GM23338 (cell line): ENCODE measurements around the gene SIRT3. TPM values are rescaled to one million over a fixed set of nuclear protein-coding genes. Genes with fewer than 3 reads are reported as not detected.

Experiments used
- ATAC-seq: fragments of 200-7000 bp; cut with Tn5 transposase; 3 replicates; pipeline ENCODE4 v1.9.1; 2020
- DNase-seq: peaks from one replicate; pipeline ENCODE4 v3.0.0-alpha.2; 2015; ENCODE audit warnings: low spot score
- H2AFZ ChIP-seq: fragments of 200-600 bp; sonication (generic); 2 replicates; pipeline ENCODE4 v1.8.0; 2016; ENCODE audit warnings: antibody characterized with exemption, mild to moderate bottlenecking, moderate library complexity
- H3F3A ChIP-seq: fragments of 200-600 bp; sonication (generic); replicated peaks from 2 replicates; pipeline ENCODE4 v1.8.0; 2017; ENCODE audit warnings: antibody characterized with exemption, mixed run types, low read depth
- H3K27ac ChIP-seq: fragments of 200-600 bp; sonication (generic); 2 replicates; pipeline ENCODE4 v1.6.1; 2016; ENCODE audit warnings: low read depth
- H3K27me3 ChIP-seq: fragments of 200-600 bp; sonication (generic); 2 replicates; pipeline ENCODE4 v1.8.0; 2016; ENCODE audit warnings: mild to moderate bottlenecking, mixed run types, moderate library complexity; ENCODE audit not compliant: insufficient read depth
- H3K36me3 ChIP-seq: fragments of 200-600 bp; sonication (generic); 2 replicates; pipeline ENCODE4 v1.8.0; 2016; ENCODE audit warnings: mild to moderate bottlenecking; ENCODE audit not compliant: insufficient read depth
- H3K4me1 ChIP-seq: fragments of 200-600 bp; sonication (generic); 2 replicates; pipeline ENCODE4 v1.8.0; 2016; ENCODE audit warnings: mild to moderate bottlenecking, moderate library complexity; ENCODE audit not compliant: insufficient read depth
- H3K4me2 ChIP-seq: fragments of 200-600 bp; sonication (generic); 2 replicates; pipeline ENCODE4 v1.7.1; 2017; ENCODE audit warnings: mixed run types
- H3K4me3 ChIP-seq: fragments of 200-600 bp; sonication (generic); 2 replicates; pipeline ENCODE4 v1.6.1; 2016; ENCODE audit warnings: mixed run types
- H3K79me2 ChIP-seq: fragments of 200-600 bp; sonication (generic); replicated peaks from 2 replicates; pipeline ENCODE4 v1.8.0; 2017; ENCODE audit warnings: mild to moderate bottlenecking; ENCODE audit not compliant: insufficient read depth
- H3K9me2 ChIP-seq: fragments of 200-600 bp; sonication (generic); 2 replicates; pipeline ENCODE4 v1.8.0; 2017; ENCODE audit not compliant: insufficient read depth
- H4K20me1 ChIP-seq: fragments of 200-600 bp; sonication (generic); replicated peaks from 2 replicates; pipeline ENCODE4 v1.8.0; 2017; ENCODE audit warnings: mild to moderate bottlenecking; ENCODE audit not compliant: insufficient read depth
- H3K27ac Mint-ChIP-seq: 2 replicates; pipeline ENCODE4 v1.8.0; 2020; ENCODE audit warnings: inconsistent platforms, mild to moderate bottlenecking, moderate library complexity, mixed read lengths
- H3K27me3 Mint-ChIP-seq: 3 replicates; pipeline ENCODE4 v1.8.0; 2022; ENCODE audit warnings: low read depth, mild to moderate bottlenecking, moderate library complexity, mixed read lengths, inconsistent platforms; ENCODE audit not compliant: insufficient read depth, poor library complexity
- H3K36me3 Mint-ChIP-seq: 3 replicates; pipeline ENCODE4 v1.8.0; 2021; ENCODE audit warnings: low read depth, mild to moderate bottlenecking, inconsistent platforms, moderate library complexity, mixed read lengths
- H3K4me1 Mint-ChIP-seq: 3 replicates; pipeline ENCODE4 v1.8.0; 2020; ENCODE audit warnings: mild to moderate bottlenecking, inconsistent platforms, mixed read lengths
- H3K4me3 Mint-ChIP-seq: 3 replicates; pipeline ENCODE4 v1.8.0; 2021; ENCODE audit warnings: moderate library complexity, mild to moderate bottlenecking, inconsistent platforms, mixed read lengths
- H3K9me3 Mint-ChIP-seq: 3 replicates; pipeline ENCODE4 v1.8.0; 2020; ENCODE audit warnings: moderate library complexity, mild to moderate bottlenecking, inconsistent platforms, mixed read lengths
- CREB1 ChIP-seq: fragments of 250-450 bp; sonication (Bioruptor Pico); IDR thresholded peaks from 2 replicates; pipeline ENCODE4 v1.5.0; 2020; ENCODE audit warnings: low read depth, mild to moderate bottlenecking, moderate library complexity
- NANOG ChIP-seq: IDR thresholded peaks from 2 replicates; pipeline ENCODE4 v1.6.1; 2016; ENCODE audit warnings: antibody characterized with exemption, borderline replicate concordance
- POLR2AphosphoS5 ChIP-seq: IDR thresholded peaks from 2 replicates; pipeline ENCODE4 v1.6.1; 2016; ENCODE audit warnings: antibody characterized with exemption, low read depth
- REST ChIP-seq: IDR thresholded peaks from one replicate; pipeline ENCODE4 v1.6.1; 2018; ENCODE audit warnings: antibody characterized with exemption; ENCODE audit not compliant: unreplicated experiment
- ZNF114 ChIP-seq: fragments of 250-450 bp; sonication (Bioruptor Pico); IDR thresholded peaks from 2 replicates; pipeline ENCODE4 v1.5.0; 2020; ENCODE audit warnings: mild to moderate bottlenecking, moderate library complexity
- ZNF331 ChIP-seq: fragments of 250-450 bp; sonication (Bioruptor Pico); IDR thresholded peaks from 2 replicates; pipeline ENCODE4 v1.5.0; 2020; ENCODE audit warnings: low read depth, mild to moderate bottlenecking, moderate library complexity
- polyA plus RNA-seq: library from polyadenylated mRNA; unstranded; fragments of >200 nt; fragmentation: Nextera tagmentation; extraction: Ambion mirVana; gene quantifications from 2 replicates; pipeline ENCODE4 v1.2.1, GENCODE V29; 2016
- total RNA-seq: library from RNA; depleted of rRNA; stranded (reverse); fragments of >200 nt; shearing (Covaris generic); gene quantifications from 2 replicates; pipeline ENCODE4 v1.2.3, GENCODE V29; 2014

SIRT3 gene
- total and polyA plus RNA-seq, 2 experiments from 2014 or later, result 7.0 to 11.4 TPM

GRCh38 chr11:207208-207862 is 28.8 kb downstream of the SIRT3 start, which contains the start of the genes BET1L and RIC8A:
BET1L (minus strand) TSS chr11:207399; CDS start chr11:207321, 78 bp downstream.
RIC8A (plus strand) TSS chr11:207708; CDS start chr11:208855, 1,147 bp downstream.
- H3K4me2 ChIP-seq, result peak within 1 kb of the TSS; percentile 100
- TF ChIP-seq NANOG (no peak), ZNF331 (no peak), POLR2AphosphoS5 (peak; percentile 95), CREB1 (peak; percentile 88)
- H3K4me3 Mint-ChIP-seq, result peak within 1 kb of the TSS; percentile 99
- peaks cover 12% of the 10 kb centered on the region; the same call in 1 of the 2 replicates for H3K4me1 ChIP-seq
- peak within 1 kb of the TSS; percentile 96 for H3K4me3 ChIP-seq
- 0 out of 2 replicates have a peak within 1 kb of the TSS, but pooled peaks have one; percentile 86 for H2AFZ ChIP-seq
- H3K4me1 Mint-ChIP-seq, result peaks cover 8% of the 10 kb centered on the region; the same call in 2 of the 3 replicates
- H3F3A ChIP-seq, result peaks cover 9% of the 10 kb centered on the region
- no peaks in the 10 kb centered on the region for H3K9me3 Mint-ChIP-seq
- H3K79me2 ChIP-seq, result peaks cover 27% of the 10 kb centered on the region
- DNase-seq (peak; percentile 98), ATAC-seq (peak; percentile 79)
- peaks cover 16% of the 10 kb centered on the region for H3K27me3 Mint-ChIP-seq
- peaks cover 4% of the 10 kb centered on the region for H4K20me1 ChIP-seq
- H3K36me3 ChIP-seq, result peaks cover 5% of the 10 kb centered on the region
- H3K27me3 ChIP-seq, result no peaks in the 10 kb centered on the region
- peaks cover 50% of the 10 kb centered on the region for H3K36me3 Mint-ChIP-seq
- H3K27ac Mint-ChIP-seq, result peak within 1 kb of the TSS; percentile 99
- no peaks in the 10 kb centered on the region for H3K9me2 ChIP-seq
- H3K27ac ChIP-seq, result peak within 1 kb of the TSS; percentile 99

- peak; percentile 7 for TF ChIP-seq REST
- no peak for TF ChIP-seq ZNF114 (CRISPR knock-in tag)
- DNase-seq, result peak; percentile 27
- Histone ChIP-seq H3K4me2 (peak overlapping the region; percentile 100), H2AFZ (no peak overlapping the region), H4K20me1 (peaks cover 4% of the 10 kb centered on the region), H3F3A (peaks cover 9% of the 10 kb centered on the region), H3K9me2 (no peaks in the 10 kb centered on the region), H3K36me3 (peaks cover 3% of the 10 kb centered on the region; the same call in 1 of the 2 replicates), H3K4me1 (peaks cover 12% of the 10 kb centered on the region; the same call in 1 of the 2 replicates), H3K27ac (no peak overlapping the region), H3K79me2 (peaks cover 27% of the 10 kb centered on the region), H3K27me3 (no peaks in the 10 kb centered on the region), H3K4me3 (peak overlapping the region; percentile 96)
- Mint-ChIP-seq H3K9me3 (no peaks in the 10 kb centered on the region), H3K27ac (0 out of 2 replicates have a peak overlapping the region, but pooled peaks have one; percentile 77), H3K4me1 (peaks cover 8% of the 10 kb centered on the region; the same call in 2 of the 3 replicates), H3K4me3 (peak overlapping the region; percentile 99), H3K36me3 (peaks cover 44% of the 10 kb centered on the region), H3K27me3 (peaks cover 16% of the 10 kb centered on the region)
- ATAC-seq, result peak; percentile 34
These were observed 29.5 kb downstream of the SIRT3 start for GRCh38 chr11:206526-207207.
